Endodermal cell (in vitro differentiated cells): Measurements from ENCODE around the gene TBL1XR1. TPM values are rescaled to one million over a fixed set of nuclear protein-coding genes. Genes with fewer than 3 reads are reported as not detected.

Experiments used
- DNase-seq: peaks from one replicate; pipeline ENCODE4 v3.0.0-alpha.2; 2017
- H3K27ac ChIP-seq: 2 replicates; pipeline ENCODE4 v1.5.1; 2013; ENCODE audit warnings: mild to moderate bottlenecking, low read depth, low read length, moderate library complexity
- H3K27me3 ChIP-seq: 2 replicates; pipeline ENCODE4 v1.6.1; 2013; ENCODE audit warnings: mild to moderate bottlenecking, low read length, moderate library complexity; ENCODE audit not compliant: insufficient read depth, control insufficient read depth, poor library complexity, severe bottlenecking
- H3K36me3 ChIP-seq: 2 replicates; pipeline ENCODE4 v1.7.0; 2013; ENCODE audit warnings: mild to moderate bottlenecking, low read length, moderate library complexity; ENCODE audit not compliant: control insufficient read depth, insufficient read depth
- H3K4me1 ChIP-seq: one replicate; pipeline ENCODE4 v1.7.0; 2013; ENCODE audit warnings: low read length; ENCODE audit not compliant: control insufficient read depth, insufficient read depth
- H3K4me3 ChIP-seq: 2 replicates; pipeline ENCODE4 v1.5.1; 2013; ENCODE audit warnings: mild to moderate bottlenecking, low read length, moderate library complexity
- H3K9ac ChIP-seq: 2 replicates; pipeline ENCODE4 v1.6.1; 2013; ENCODE audit warnings: mild to moderate bottlenecking, low read length, moderate library complexity; ENCODE audit not compliant: poor library complexity, severe bottlenecking; ENCODE audit errors: extremely low read depth
- H3K9me3 ChIP-seq: 2 replicates; pipeline ENCODE4 v1.6.1; 2013; ENCODE audit warnings: mild to moderate bottlenecking, low read length, moderate library complexity; ENCODE audit not compliant: control insufficient read depth
- H3K27ac Mint-ChIP-seq: 2 replicates; pipeline ENCODE4 v1.8.0; 2020; ENCODE audit warnings: mixed read lengths
- H3K27me3 Mint-ChIP-seq: 2 replicates; pipeline ENCODE4 v1.8.0; 2021; ENCODE audit warnings: mild to moderate bottlenecking, mixed read lengths; ENCODE audit not compliant: insufficient read depth
- H3K36me3 Mint-ChIP-seq: 2 replicates; pipeline ENCODE4 v1.8.0; 2020; ENCODE audit warnings: low read depth, mixed read lengths
- H3K4me1 Mint-ChIP-seq: 2 replicates; pipeline ENCODE4 v1.8.0; 2020; ENCODE audit warnings: mixed read lengths
- H3K4me3 Mint-ChIP-seq: 2 replicates; pipeline ENCODE4 v1.8.0; 2020; ENCODE audit warnings: mild to moderate bottlenecking, moderate library complexity, mixed read lengths
- H3K9me3 Mint-ChIP-seq: 2 replicates; pipeline ENCODE4 v1.8.0; 2020; ENCODE audit warnings: mild to moderate bottlenecking, mixed read lengths
- CTCF ChIP-seq: fragments of 200-600 bp; sonication (generic); conservative IDR thresholded peaks from 2 replicates; pipeline ENCODE4 v1.5.0; 2021; ENCODE audit warnings: antibody characterized with exemption, mild to moderate bottlenecking
- WGBS, 2 experiments: methylation state at CpG; one replicate each; pipeline versions ENCODE4 v1.1.5 to v1.1.7; 2013; ENCODE audit warnings: missing lambda C conversion rate in 2 of 2, mixed read lengths in 1 of 2; ENCODE audit not compliant: insufficient coverage in 1 of 2, insufficient read length in 1 of 2; 5-methylcytosine and 5-hydroxymethylcytosine counted together
- total RNA-seq, 2 donors: library from RNA; stranded (reverse); fragmentation: NEBNext Ultra II Directional in 1 of 2; extraction: Animal tissue kit (Norgen Biotek cat#: 25700) in 1 of 2; gene quantifications; 2 replicates in 1 of 2; 3 replicates in 1 of 2; pipeline ENCODE4 v1.2.1, GENCODE V29; 2021

Gene TBL1XR1
- total RNA-seq, 2 donors from 2014 or later: 235 to 273 TPM

DNA sequence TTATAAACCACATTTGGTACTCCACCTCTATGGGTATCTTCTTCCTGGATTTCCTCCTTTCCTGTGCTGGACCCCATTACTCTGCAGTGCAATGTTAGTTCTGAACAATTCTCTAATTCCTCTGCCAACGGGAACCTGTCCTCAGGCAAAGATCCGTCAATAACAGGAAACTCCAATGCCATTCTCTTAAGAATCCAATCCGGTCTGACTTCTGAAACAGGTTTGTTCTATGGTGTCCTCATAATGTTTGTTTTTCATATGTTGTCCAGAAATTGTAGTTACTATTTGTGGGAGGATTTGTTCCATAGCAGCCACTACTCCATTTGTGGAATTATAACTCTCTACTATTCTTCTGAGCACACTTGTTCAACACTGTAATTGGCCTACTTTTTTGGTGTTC lies 112.7 kb downstream of the TBL1XR1 start:
- no peak overlapping the region for H3K9ac ChIP-seq
- H3K27me3 ChIP-seq: no peaks in the 10 kb centered on the region
- DNase-seq: no peak
- H3K4me3 Mint-ChIP-seq: no peak overlapping the region
- H3K4me3 ChIP-seq: no peak overlapping the region
- peak overlapping the region; percentile 52 for H3K27ac Mint-ChIP-seq
- peaks cover 4% of the 10 kb centered on the region for H3K4me1 ChIP-seq
- no peak overlapping the region for H3K27ac ChIP-seq
- peaks cover 26% of the 10 kb centered on the region for H3K4me1 Mint-ChIP-seq
- WGBS, 2 experiments: 97 to 100% methylated on average over 2 to 3 of the region's 3 CpGs
- no peaks in the 10 kb centered on the region for H3K9me3 Mint-ChIP-seq
- no peaks in the 10 kb centered on the region for H3K9me3 ChIP-seq
- H3K27me3 Mint-ChIP-seq: no peaks in the 10 kb centered on the region
- H3K36me3 Mint-ChIP-seq: peaks cover 39% of the 10 kb centered on the region
- no peak for TF ChIP-seq CTCF
- H3K36me3 ChIP-seq: peaks cover 59% of the 10 kb centered on the region

- WGBS, 2 experiments: 100% methylated on average over 1 of the region's 1 CpG; no CpG with 5 or more reads in 1 of the 2 experiments
- TF ChIP-seq CTCF: no peak
- Histone ChIP-seq H3K27me3 (no peaks in the 10 kb centered on the region), H3K9ac (no peak overlapping the region), H3K36me3 (peaks cover 75% of the 10 kb centered on the region), H3K4me1 (no peaks in the 10 kb centered on the region), H3K27ac (no peak overlapping the region), H3K9me3 (no peaks in the 10 kb centered on the region), H3K4me3 (no peak overlapping the region)
- H3K27ac Mint-ChIP-seq: no peak overlapping the region
- no peak overlapping the region for H3K4me3 Mint-ChIP-seq
- no peaks in the 10 kb centered on the region for H3K27me3 Mint-ChIP-seq
- H3K9me3 Mint-ChIP-seq: no peaks in the 10 kb centered on the region
- peaks cover 62% of the 10 kb centered on the region for H3K36me3 Mint-ChIP-seq
- DNase-seq: no peak
- H3K4me1 Mint-ChIP-seq: peaks cover 10% of the 10 kb centered on the region
Measured at GRCh38 chr3:177080122-177080521, 117.2 kb downstream of the TBL1XR1 start.

GRCh38 chr3:177079684-177080083 lies 117.6 kb downstream of the TBL1XR1 start:
- no peak overlapping the region for H3K9ac ChIP-seq
- no peak for TF ChIP-seq CTCF
- WGBS, 2 experiments: 82 to 97% methylated on average over 1 of the region's 1 CpG
- Mint-ChIP-seq H3K4me1 (peaks cover 10% of the 10 kb centered on the region), H3K9me3 (no peaks in the 10 kb centered on the region), H3K36me3 (peaks cover 62% of the 10 kb centered on the region), H3K27ac (no peak overlapping the region), H3K4me3 (no peak overlapping the region), H3K27me3 (no peaks in the 10 kb centered on the region)
- H3K4me1 ChIP-seq: no peaks in the 10 kb centered on the region
- H3K27ac ChIP-seq: no peak overlapping the region
- no peaks in the 10 kb centered on the region for H3K9me3 ChIP-seq
- H3K27me3 ChIP-seq: no peaks in the 10 kb centered on the region
- no peak for DNase-seq
- H3K36me3 ChIP-seq: peaks cover 75% of the 10 kb centered on the region
- no peak overlapping the region for H3K4me3 ChIP-seq
